CD4-positive, alpha-beta memory T cell (primary cell): ENCODE data around the gene VPS4A. TPM values are rescaled to one million over a fixed set of nuclear protein-coding genes. Genes with fewer than 3 reads are reported as not detected.

Source experiments
- CTCF ChIA-PET: fragments of 350-600 bp; sonication (Branson Sonifier 250); formaldehyde crosslinking; loops from one replicate; lab custom pipeline; 2021; ENCODE audit warnings: inconsistent platforms; ENCODE audit not compliant: partially characterized antibody; lab: Charles Lee
- POLR2A ChIA-PET: fragments of 350-600 bp; sonication (Branson Sonifier 250); formaldehyde crosslinking; loops from one replicate; lab custom pipeline; 2021; ENCODE audit not compliant: partially characterized antibody; lab: Charles Lee
- DNase-seq, 5 donors: peaks; one replicate each; pipeline versions ENCODE4 v3.0.0 to v3.0.0-alpha.2; 2020 to 2022; ENCODE audit warnings: mixed read lengths in 1 of 5
- H3K27ac ChIP-seq: one replicate; pipeline ENCODE4 v1.7.0; 2013; ENCODE audit warnings: low read depth, low read length
- H3K27me3 ChIP-seq: 2 replicates; pipeline ENCODE4 v1.7.0; 2013; ENCODE audit warnings: mild to moderate bottlenecking, low read length, moderate library complexity; ENCODE audit not compliant: insufficient read depth
- H3K36me3 ChIP-seq: 2 replicates; pipeline ENCODE4 v1.7.0; 2013; ENCODE audit warnings: mild to moderate bottlenecking, low read length, moderate library complexity; ENCODE audit not compliant: insufficient read depth
- H3K4me1 ChIP-seq: 2 replicates; pipeline ENCODE4 v1.7.0; 2013; ENCODE audit warnings: mild to moderate bottlenecking, low read length, moderate library complexity; ENCODE audit not compliant: insufficient read depth
- H3K4me3 ChIP-seq, 2 donors: one replicate each; pipeline ENCODE4 v1.7.0; 2013; ENCODE audit warnings: low read length in 2 of 2, mild to moderate bottlenecking in 1 of 2
- H3K9me3 ChIP-seq, 2 donors: one replicate each; pipeline ENCODE4 v1.7.0; 2013; ENCODE audit warnings: low read length in 2 of 2, control low read depth in 1 of 2; ENCODE audit not compliant: control insufficient read depth in 1 of 2
- H3K27ac Mint-ChIP-seq, 7 donors: one replicate each; pipeline ENCODE4 v1.8.0; 2020 to 2021; ENCODE audit warnings: mixed read lengths in 7 of 7, mild to moderate bottlenecking in 6 of 7, inconsistent platforms in 3 of 7, moderate library complexity in 3 of 7
- H3K27me3 Mint-ChIP-seq, 2 donors: one replicate each; pipeline ENCODE4 v1.8.0; 2020 to 2021; ENCODE audit warnings: mixed read lengths in 2 of 2
- H3K36me3 Mint-ChIP-seq, 2 donors: one replicate each; pipeline ENCODE4 v1.8.0; 2020 to 2021; ENCODE audit warnings: mixed read lengths in 2 of 2, inconsistent platforms in 1 of 2, mild to moderate bottlenecking in 1 of 2
- H3K4me1 Mint-ChIP-seq, 4 donors: one replicate each; pipeline ENCODE4 v1.8.0; 2020 to 2021; ENCODE audit warnings: mixed read lengths in 4 of 4, mild to moderate bottlenecking in 1 of 4
- H3K4me3 Mint-ChIP-seq, 8 donors: one replicate each; pipeline ENCODE4 v1.8.0; 2020 to 2021; ENCODE audit warnings: mixed read lengths in 8 of 8, mild to moderate bottlenecking in 7 of 8, moderate library complexity in 6 of 8, inconsistent platforms in 3 of 8
- H3K9me3 Mint-ChIP-seq, 8 donors: one replicate each; pipeline ENCODE4 v1.8.0; 2020 to 2021; ENCODE audit warnings: mixed read lengths in 8 of 8, mild to moderate bottlenecking in 5 of 8, inconsistent platforms in 3 of 8, moderate library complexity in 1 of 8
- intact Hi-C: fragments of 100-400 bp; cut with micrococcal nuclease; formaldehyde crosslinking; loops from one replicate; pipeline ENCODE4 v1.15.1; 2023
- polyA plus RNA-seq, 2 donors: library from polyadenylated mRNA; unstranded; fragments of 300-500 nt; fragmentation: Illumina TruSeq; gene quantifications; one replicate each; pipeline ENCODE4 v1.2.3, GENCODE V29; 2021
- total RNA-seq, 2 experiments: library from RNA; stranded (reverse); gene quantifications; one replicate each; pipeline ENCODE4 v1.2.3, GENCODE V29; 2021

VPS4A gene
- total and polyA plus RNA-seq, 4 experiments from 2014 or later, result 27.2 to 48.3 (median 44.0) TPM

DNA sequence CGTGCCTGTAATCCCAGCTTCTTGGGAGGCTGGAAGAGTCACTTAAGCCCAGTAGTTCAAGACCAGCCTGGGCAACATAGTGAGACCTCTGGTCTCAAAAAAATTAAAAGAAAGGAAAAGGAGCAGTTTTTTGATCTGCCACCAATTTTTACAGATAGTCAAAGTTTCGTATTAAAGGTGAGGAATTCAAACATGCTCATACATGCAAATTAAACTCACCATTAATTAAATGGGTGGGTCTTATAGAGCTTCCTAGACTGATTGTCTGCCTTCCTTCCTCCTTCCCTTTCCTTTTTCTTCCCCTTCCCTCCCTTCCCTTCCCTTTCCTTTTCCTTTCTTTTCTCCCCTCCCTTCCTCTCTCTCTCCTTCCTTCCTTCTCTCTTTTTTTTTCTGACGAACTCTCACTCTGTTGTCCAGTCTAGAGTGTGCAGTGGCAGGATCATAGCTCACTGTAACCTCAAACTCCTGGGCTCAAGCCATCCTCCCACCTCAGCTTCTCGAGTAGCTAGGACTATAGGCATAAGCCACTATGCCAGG is 36.4 kb upstream of the VPS4A start:
- Histone ChIP-seq H3K4me1 (no peaks in the 10 kb centered on the region), H3K27ac (no peak overlapping the region), H3K9me3 (no peaks in the 10 kb centered on the region), H3K27me3 (no peaks in the 10 kb centered on the region), H3K36me3 (peaks cover 10% of the 10 kb centered on the region), H3K4me3 (no peak overlapping the region)
- H3K4me1 Mint-ChIP-seq, result peaks cover 0 to 8% (median 2%) of the 10 kb centered on the region in 4 donors
- ChIA-PET POLR2A (no interaction called here), CTCF (interaction anchor here (2.9 kb wide), 1 partner anchor 10 kb away, joined by 15 read pairs; no protein-coding TSS in a partner anchor)
- peak overlapping the region in 3 of 7 donors; percentile 35 to 81 (median 77) for H3K27ac Mint-ChIP-seq
- no peaks in the 10 kb centered on the region for H3K27me3 Mint-ChIP-seq
- no peak overlapping the region for H3K4me3 Mint-ChIP-seq
- no peak for DNase-seq
- peaks cover 14 to 21% of the 10 kb centered on the region in 2 donors for H3K36me3 Mint-ChIP-seq
- peaks cover 0 to 2% (median 0%) of the 10 kb centered on the region in 8 donors for H3K9me3 Mint-ChIP-seq
- intact Hi-C loops, result no loop called here

- Histone ChIP-seq H3K36me3 (no peaks in the 10 kb centered on the region), H3K4me3 (no peak overlapping the region), H3K27ac (no peak overlapping the region), H3K9me3 (no peaks in the 10 kb centered on the region), H3K27me3 (no peaks in the 10 kb centered on the region), H3K4me1 (no peaks in the 10 kb centered on the region)
- no peaks in the 10 kb centered on the region for H3K27me3 Mint-ChIP-seq
- H3K36me3 Mint-ChIP-seq, result peaks cover 11 to 14% of the 10 kb centered on the region in 2 donors
- no peaks in the 10 kb centered on the region for H3K9me3 Mint-ChIP-seq
- CTCF ChIA-PET, result interaction anchor here (1.4 to 2.1 kb wide), 4 partner anchors 9 to 126 kb away, joined by 4 to 7 read pairs (median 6); no protein-coding TSS in a partner anchor
- peaks cover 0 to 8% (median 2%) of the 10 kb centered on the region in 4 donors for H3K4me1 Mint-ChIP-seq
- peak overlapping the region in 3 of 7 donors; percentile 23 to 81 (median 37) for H3K27ac Mint-ChIP-seq
- POLR2A ChIA-PET, result no interaction called here
- no peak overlapping the region for H3K4me3 Mint-ChIP-seq
- intact Hi-C loops, result no loop called here
- DNase-seq, result no peak
These were observed 34.7 kb upstream of the VPS4A start for GRCh38 chr16:69276148-69277115.

DNA sequence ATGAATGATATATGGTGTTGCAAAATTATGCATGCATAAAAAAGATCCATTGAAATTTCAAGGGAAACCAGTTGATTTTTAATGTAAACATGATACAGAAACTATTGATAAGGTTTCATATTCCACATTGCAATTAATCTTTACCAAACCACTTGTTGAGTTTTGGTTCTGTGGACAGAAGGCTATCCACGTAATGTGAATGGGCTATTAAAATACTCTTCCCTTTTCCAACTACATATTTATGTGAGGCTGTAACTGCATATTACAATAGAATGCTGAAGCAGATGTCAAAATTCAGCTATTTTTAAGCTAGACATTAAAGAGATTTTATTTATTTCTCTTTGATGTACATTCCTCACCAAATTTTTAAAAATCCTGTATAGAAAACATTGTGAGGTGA is 33.7 kb upstream of the VPS4A start:
- intact Hi-C loops, result no loop called here
- ChIA-PET CTCF (interaction anchor here (1.4 to 2.1 kb wide), 3 partner anchors 8 to 11 kb away, joined by 4 to 6 read pairs (median 5); no protein-coding TSS in a partner anchor), POLR2A (no interaction called here)
- Mint-ChIP-seq H3K27me3 (no peaks in the 10 kb centered on the region), H3K4me3 (no peak overlapping the region), H3K9me3 (no peaks in the 10 kb centered on the region), H3K4me1 (peaks cover 0 to 8% (median 3%) of the 10 kb centered on the region in 4 donors), H3K27ac (no peak overlapping the region), H3K36me3 (peaks cover 6 to 9% of the 10 kb centered on the region in 2 donors)
- Histone ChIP-seq H3K27me3 (no peaks in the 10 kb centered on the region), H3K4me3 (no peak overlapping the region), H3K36me3 (no peaks in the 10 kb centered on the region), H3K4me1 (no peaks in the 10 kb centered on the region), H3K27ac (no peak overlapping the region), H3K9me3 (no peaks in the 10 kb centered on the region)
- DNase-seq, result no peak

GRCh38 chr16:69283851-69284250 is 27.3 kb upstream of the VPS4A start:
- peaks cover 0 to 14% of the 10 kb centered on the region in 2 donors for H3K36me3 Mint-ChIP-seq
- Histone ChIP-seq H3K9me3 (no peaks in the 10 kb centered on the region), H3K4me1 (no peaks in the 10 kb centered on the region), H3K4me3 (no peak overlapping the region), H3K36me3 (peaks cover 5% of the 10 kb centered on the region), H3K27ac (no peak overlapping the region), H3K27me3 (no peaks in the 10 kb centered on the region)
- ChIA-PET CTCF (interaction anchor here (1.2 to 11.1 kb wide), 6 partner anchors 10 to 133 kb away, joined by 3 to 297 read pairs (median 14); partner anchors contain the start of gene SNTB2), POLR2A (no interaction called here)
- no peak for DNase-seq
- H3K27me3 Mint-ChIP-seq, result no peaks in the 10 kb centered on the region
- H3K4me3 Mint-ChIP-seq, result no peak overlapping the region
- H3K27ac Mint-ChIP-seq, result peak overlapping the region in 4 of 7 donors; percentile 52 to 81 (median 61)
- H3K9me3 Mint-ChIP-seq, result no peaks in the 10 kb centered on the region
- intact Hi-C loops, result no loop called here
- peaks cover 0 to 5% (median 3%) of the 10 kb centered on the region in 4 donors for H3K4me1 Mint-ChIP-seq

DNA sequence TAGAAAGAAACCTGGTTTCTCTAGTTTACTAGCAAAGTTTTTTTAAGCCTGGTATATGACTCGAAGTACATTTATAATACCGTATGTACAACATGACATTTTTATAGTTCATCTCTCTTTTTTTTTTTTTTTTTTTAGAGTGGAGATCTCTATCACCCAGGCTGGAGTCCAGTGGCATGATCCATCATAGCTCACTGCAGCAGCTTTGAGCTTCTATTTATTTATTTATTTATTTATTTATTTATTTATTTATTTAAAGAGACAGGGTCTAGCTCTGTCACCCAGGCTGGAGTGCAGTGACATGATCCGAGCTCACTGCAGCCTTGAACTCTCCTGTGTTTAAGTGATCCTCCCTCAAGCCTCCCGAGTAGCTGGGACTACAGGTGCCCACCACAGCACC is 25.9 kb upstream of the VPS4A start:
- ChIA-PET POLR2A (interaction anchor here (0.7 to 1.4 kb wide), 3 partner anchors 86 to 152 kb away, joined by 3 to 4 read pairs (median 3); no protein-coding TSS in a partner anchor), CTCF (interaction anchor here (0.7 to 11.1 kb wide), 18 partner anchors 9 to 279 kb away, joined by 3 to 297 read pairs (median 4); partner anchors contain the start of gene SNTB2)
- no peak overlapping the region for H3K4me3 Mint-ChIP-seq
- H3K36me3 Mint-ChIP-seq, result peaks cover 3 to 14% of the 10 kb centered on the region in 2 donors
- peaks cover 5% of the 10 kb centered on the region for H3K36me3 ChIP-seq
- intact Hi-C loops, result no loop called here
- no peak overlapping the region for H3K27ac ChIP-seq
- no peaks in the 10 kb centered on the region for H3K27me3 Mint-ChIP-seq
- H3K27me3 ChIP-seq, result no peaks in the 10 kb centered on the region
- no peaks in the 10 kb centered on the region for H3K9me3 Mint-ChIP-seq
- no peak overlapping the region for H3K27ac Mint-ChIP-seq
- H3K4me1 ChIP-seq, result no peaks in the 10 kb centered on the region
- no peak for DNase-seq
- H3K9me3 ChIP-seq, result no peaks in the 10 kb centered on the region
- peaks cover 0 to 5% (median 3%) of the 10 kb centered on the region in 4 donors for H3K4me1 Mint-ChIP-seq
- no peak overlapping the region for H3K4me3 ChIP-seq

DNA sequence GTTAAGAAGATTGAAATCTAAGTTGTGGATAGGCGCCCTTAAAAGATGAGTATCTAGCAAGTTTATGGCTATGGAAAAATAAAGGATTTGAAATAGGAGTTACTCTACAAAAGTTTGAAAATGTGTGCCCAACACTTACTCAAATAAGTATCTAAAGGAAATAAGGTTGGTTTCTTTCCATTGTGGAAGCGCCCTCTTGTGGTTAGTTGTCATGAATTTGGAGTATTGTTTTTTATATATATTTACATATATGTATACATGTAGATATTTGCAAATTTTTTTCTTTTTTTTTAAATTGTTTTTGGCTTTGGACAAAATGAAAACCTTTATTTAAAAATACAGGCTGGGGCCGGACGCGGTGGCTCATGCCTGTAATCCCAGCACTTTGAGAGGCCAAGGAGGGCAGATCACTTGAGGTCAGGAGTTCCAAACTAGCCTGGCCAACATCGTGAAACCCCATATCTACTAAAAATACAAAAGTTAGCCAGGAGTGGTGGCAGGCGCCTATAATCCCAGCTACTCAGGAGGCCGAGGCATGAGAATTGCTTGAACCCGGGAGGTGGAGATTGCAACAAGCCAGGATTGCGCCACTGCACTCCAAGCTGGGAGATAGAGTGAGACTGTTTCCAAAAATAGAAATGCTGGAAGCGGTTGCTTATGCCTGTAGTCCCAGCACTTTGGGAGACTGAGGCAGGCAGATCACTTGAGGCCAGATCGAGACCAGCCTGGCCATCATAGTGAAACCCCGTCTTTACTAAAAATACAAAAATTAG is 24.0 kb upstream of the VPS4A start:
- H3K36me3 Mint-ChIP-seq, result peaks cover 3 to 14% of the 10 kb centered on the region in 2 donors
- peaks cover 0 to 5% (median 3%) of the 10 kb centered on the region in 4 donors for H3K4me1 Mint-ChIP-seq
- no peaks in the 10 kb centered on the region for H3K9me3 Mint-ChIP-seq
- peak overlapping the region in 2 of 7 donors; percentile 65 to 72 for H3K27ac Mint-ChIP-seq
- no peak overlapping the region for H3K4me3 Mint-ChIP-seq
- no peaks in the 10 kb centered on the region for H3K4me1 ChIP-seq
- no peaks in the 10 kb centered on the region for H3K9me3 ChIP-seq
- peaks cover 5% of the 10 kb centered on the region for H3K36me3 ChIP-seq
- intact Hi-C loops, result loop anchor here (1.0 kb wide), 2 partner anchors 137 to 759 kb away; no protein-coding TSS in a partner anchor
- H3K27me3 ChIP-seq, result no peaks in the 10 kb centered on the region
- ChIA-PET CTCF (interaction anchor here (0.6 to 11.1 kb wide), 15 partner anchors 10 to 759 kb away, joined by 3 to 297 read pairs (median 5); partner anchors contain the start of gene SNTB2), POLR2A (interaction anchor here (1.5 kb wide), 1 partner anchor 137 kb away, joined by 3 read pairs; no protein-coding TSS in a partner anchor)
- H3K27me3 Mint-ChIP-seq, result no peaks in the 10 kb centered on the region
- H3K27ac ChIP-seq, result no peak overlapping the region
- H3K4me3 ChIP-seq, result no peak overlapping the region
- DNase-seq, result peak; percentile 58 to 66 (median 61)
